RWPE2 (cell line): ENCODE data around the gene DSCAM.

ENCODE experiments used
- ATAC-seq: fragments of 200-7000 bp; cut with Tn5 transposase; 3 replicates; pipeline ENCODE4 v1.9.1; 2021; ENCODE audit warnings: low read depth
- DNase-seq: peaks from one replicate; pipeline ENCODE4 v3.0.0-alpha.2; 2020; ENCODE audit warnings: low spot score
- H3K27ac ChIP-seq: fragments of 450-650 bp; 2 replicates; pipeline ENCODE4 v1.5.1; 2017; ENCODE audit warnings: mild to moderate bottlenecking; ENCODE audit not compliant: poor library complexity, severe bottlenecking
- H3K27me3 ChIP-seq: fragments of 250-450 bp; sonication (Bioruptor Pico); 2 replicates; pipeline ENCODE4 v1.5.1; 2021; ENCODE audit warnings: mild to moderate bottlenecking, moderate library complexity; ENCODE audit not compliant: insufficient read depth, poor library complexity, severe bottlenecking
- H3K36me3 ChIP-seq: fragments of 250-450 bp; sonication (Bioruptor Pico); 2 replicates; pipeline ENCODE4 v1.5.1; 2020; ENCODE audit warnings: low read depth, mild to moderate bottlenecking, moderate library complexity
- H3K4me1 ChIP-seq: fragments of 250-450 bp; sonication (Bioruptor Pico); 2 replicates; pipeline ENCODE4 v1.5.1; 2021; ENCODE audit warnings: mild to moderate bottlenecking, moderate library complexity; ENCODE audit not compliant: insufficient read depth, poor library complexity, severe bottlenecking
- H3K4me3 ChIP-seq: fragments of 250-450 bp; sonication (Bioruptor Pico); 2 replicates; pipeline ENCODE4 v1.5.1; 2021; ENCODE audit warnings: mild to moderate bottlenecking, moderate library complexity; ENCODE audit not compliant: severe bottlenecking
- H3K9me3 ChIP-seq: fragments of 250-450 bp; sonication (Bioruptor Pico); 2 replicates; pipeline ENCODE4 v1.5.1; 2021; ENCODE audit warnings: mild to moderate bottlenecking, moderate library complexity; ENCODE audit not compliant: severe bottlenecking
- TF ChIP-seq, protein P1 (sequence below): fragments of 450-650 bp; IDR thresholded peaks from one replicate; pipeline ENCODE4 v1.5.1; 2017; ENCODE audit warnings: mild to moderate bottlenecking, moderate library complexity; ENCODE audit not compliant: poor library complexity, severe bottlenecking

DSCAM gene

DNA sequence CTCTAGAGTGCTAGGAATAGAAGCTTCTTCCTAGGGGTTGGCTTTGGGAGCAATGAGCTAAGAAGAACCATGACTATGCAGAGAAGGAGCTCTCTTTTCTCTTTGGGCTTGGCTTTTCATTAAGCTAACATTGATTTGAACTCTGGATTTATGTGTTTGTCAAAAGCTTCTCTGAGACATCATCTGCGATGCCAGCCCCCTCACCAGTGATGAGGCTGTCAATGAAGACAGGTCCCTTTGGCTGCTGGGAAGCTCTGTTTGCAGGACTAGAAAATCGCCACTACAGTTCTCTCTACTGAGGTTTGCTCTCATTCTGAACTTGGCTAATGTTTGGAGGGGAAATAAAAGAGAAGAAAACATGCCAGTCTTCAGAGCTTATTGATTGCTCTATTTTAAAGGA, 794.7 kb downstream of the DSCAM start:
- no peak for ATAC-seq
- no peaks in the 10 kb centered on the region for H3K4me1 ChIP-seq
- TF ChIP-seq, protein P1, sequence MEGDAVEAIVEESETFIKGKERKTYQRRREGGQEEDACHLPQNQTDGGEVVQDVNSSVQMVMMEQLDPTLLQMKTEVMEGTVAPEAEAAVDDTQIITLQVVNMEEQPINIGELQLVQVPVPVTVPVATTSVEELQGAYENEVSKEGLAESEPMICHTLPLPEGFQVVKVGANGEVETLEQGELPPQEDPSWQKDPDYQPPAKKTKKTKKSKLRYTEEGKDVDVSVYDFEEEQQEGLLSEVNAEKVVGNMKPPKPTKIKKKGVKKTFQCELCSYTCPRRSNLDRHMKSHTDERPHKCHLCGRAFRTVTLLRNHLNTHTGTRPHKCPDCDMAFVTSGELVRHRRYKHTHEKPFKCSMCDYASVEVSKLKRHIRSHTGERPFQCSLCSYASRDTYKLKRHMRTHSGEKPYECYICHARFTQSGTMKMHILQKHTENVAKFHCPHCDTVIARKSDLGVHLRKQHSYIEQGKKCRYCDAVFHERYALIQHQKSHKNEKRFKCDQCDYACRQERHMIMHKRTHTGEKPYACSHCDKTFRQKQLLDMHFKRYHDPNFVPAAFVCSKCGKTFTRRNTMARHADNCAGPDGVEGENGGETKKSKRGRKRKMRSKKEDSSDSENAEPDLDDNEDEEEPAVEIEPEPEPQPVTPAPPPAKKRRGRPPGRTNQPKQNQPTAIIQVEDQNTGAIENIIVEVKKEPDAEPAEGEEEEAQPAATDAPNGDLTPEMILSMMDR = no peak
- no peak for DNase-seq
- no peak overlapping the region for H3K27ac ChIP-seq
- H3K9me3 ChIP-seq = no peaks in the 10 kb centered on the region
- H3K27me3 ChIP-seq = no peaks in the 10 kb centered on the region
- H3K36me3 ChIP-seq = no peaks in the 10 kb centered on the region
- no peak overlapping the region for H3K4me3 ChIP-seq

DNA sequence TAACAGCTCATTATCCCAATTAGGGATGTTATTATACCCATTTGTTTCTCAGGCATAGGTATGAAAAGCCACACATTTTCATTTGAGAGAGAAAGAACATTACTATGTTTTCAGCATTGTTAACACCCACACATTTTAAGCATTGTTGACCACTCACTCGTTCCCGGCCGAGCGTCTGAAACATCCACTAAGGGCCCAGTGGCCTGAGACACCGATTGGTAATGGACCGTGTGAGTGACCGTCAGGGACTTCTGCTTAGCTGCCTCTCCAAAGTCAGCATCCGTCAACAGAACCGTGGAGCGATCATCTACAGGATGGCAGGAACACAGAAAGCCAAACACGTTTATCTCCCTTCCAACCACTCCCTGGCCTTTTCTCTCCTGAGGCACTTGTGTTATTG, 795.2 kb downstream of the DSCAM start:
- Histone ChIP-seq H3K36me3 (no peaks in the 10 kb centered on the region), H3K9me3 (no peaks in the 10 kb centered on the region), H3K27ac (no peak overlapping the region), H3K27me3 (no peaks in the 10 kb centered on the region), H3K4me3 (no peak overlapping the region), H3K4me1 (no peaks in the 10 kb centered on the region)
- ATAC-seq (no peak), DNase-seq (no peak)
- TF ChIP-seq, protein P1 = no peak

DNA sequence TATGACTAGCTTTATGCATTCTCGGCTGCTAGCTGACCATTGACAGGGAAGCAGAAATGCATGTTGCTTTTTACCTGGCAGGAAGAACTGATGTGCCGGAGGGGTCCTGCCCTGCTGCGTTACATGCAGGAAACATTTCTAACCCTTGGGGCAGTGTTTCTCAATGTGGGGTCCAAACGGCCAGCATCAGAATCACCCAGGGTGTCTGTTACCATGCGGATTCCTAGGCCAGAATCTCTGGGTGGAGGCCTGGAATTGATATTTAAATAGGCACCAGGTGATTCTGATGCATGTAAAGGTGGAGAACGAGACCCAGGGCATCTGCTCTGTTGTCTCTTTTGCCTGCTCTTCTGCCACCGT, 797.0 kb downstream of the DSCAM start:
- DNase-seq (no peak), ATAC-seq (no peak)
- Histone ChIP-seq H3K36me3 (no peaks in the 10 kb centered on the region), H3K27ac (no peak overlapping the region), H3K4me3 (no peak overlapping the region), H3K4me1 (no peaks in the 10 kb centered on the region), H3K27me3 (no peaks in the 10 kb centered on the region), H3K9me3 (no peaks in the 10 kb centered on the region)
- TF ChIP-seq, protein P1 = no peak

DNA sequence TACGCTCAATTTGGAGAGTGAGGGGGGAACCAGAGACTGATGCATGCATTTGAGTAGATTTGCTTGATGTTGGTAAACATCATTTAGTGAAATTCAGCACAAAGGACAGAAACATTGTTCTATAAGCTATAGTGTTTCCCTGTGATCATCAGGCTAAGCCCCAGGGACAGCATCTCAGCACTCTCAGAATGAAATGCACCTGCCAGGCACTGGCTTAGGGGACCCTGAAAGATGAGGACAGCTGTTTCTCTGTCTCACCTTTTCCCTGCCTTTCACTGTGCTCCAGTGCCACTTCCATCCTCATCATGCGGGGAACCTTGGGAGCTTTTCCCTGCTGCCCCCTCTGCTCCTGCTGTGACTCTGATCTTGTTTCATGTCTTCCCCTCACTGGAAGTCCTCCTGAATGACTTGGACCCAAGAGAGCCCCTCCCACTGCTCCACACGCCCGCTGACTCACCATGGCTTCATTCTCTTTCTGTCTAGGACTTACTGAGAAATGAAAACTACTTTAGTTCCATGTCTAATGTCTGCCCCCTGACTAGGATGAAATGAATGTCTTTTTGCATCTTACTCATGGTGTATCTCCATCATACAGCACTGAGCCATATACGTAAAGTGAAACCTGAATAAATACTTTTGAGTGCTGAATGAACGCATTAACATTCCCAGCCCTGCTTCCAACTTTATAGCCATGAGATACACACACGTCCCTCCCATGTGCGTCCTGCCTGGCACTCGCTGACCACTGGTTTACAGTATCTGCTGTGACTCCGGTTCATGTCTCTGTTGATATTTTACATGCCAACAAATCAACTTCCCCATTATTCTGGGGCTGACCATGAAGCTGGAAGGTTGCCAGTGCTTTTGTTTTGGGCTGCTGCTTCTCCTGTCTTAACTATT, 797.7 kb downstream of the DSCAM start:
- H3K36me3 ChIP-seq = no peaks in the 10 kb centered on the region
- no peaks in the 10 kb centered on the region for H3K27me3 ChIP-seq
- ATAC-seq = peak; percentile 79
- TF ChIP-seq, protein P1 = no peak
- H3K9me3 ChIP-seq = no peaks in the 10 kb centered on the region
- H3K27ac ChIP-seq = no peak overlapping the region
- DNase-seq = no peak
- no peaks in the 10 kb centered on the region for H3K4me1 ChIP-seq
- no peak overlapping the region for H3K4me3 ChIP-seq
